Measurements from ENCODE around the gene PI4KB. TPM values are rescaled to one million over a fixed set of nuclear protein-coding genes. Genes with fewer than 3 reads are reported as not detected.
"Not testable (repeated sequence)": the region's sequence is repeated elsewhere in the genome, so short reads cannot be mapped to it uniquely, and the experiment has no call there.

The PI4KB gene
- total RNA-seq, 2 experiments from 2014 or later = 38.0 to 50.6 TPM

DNA sequence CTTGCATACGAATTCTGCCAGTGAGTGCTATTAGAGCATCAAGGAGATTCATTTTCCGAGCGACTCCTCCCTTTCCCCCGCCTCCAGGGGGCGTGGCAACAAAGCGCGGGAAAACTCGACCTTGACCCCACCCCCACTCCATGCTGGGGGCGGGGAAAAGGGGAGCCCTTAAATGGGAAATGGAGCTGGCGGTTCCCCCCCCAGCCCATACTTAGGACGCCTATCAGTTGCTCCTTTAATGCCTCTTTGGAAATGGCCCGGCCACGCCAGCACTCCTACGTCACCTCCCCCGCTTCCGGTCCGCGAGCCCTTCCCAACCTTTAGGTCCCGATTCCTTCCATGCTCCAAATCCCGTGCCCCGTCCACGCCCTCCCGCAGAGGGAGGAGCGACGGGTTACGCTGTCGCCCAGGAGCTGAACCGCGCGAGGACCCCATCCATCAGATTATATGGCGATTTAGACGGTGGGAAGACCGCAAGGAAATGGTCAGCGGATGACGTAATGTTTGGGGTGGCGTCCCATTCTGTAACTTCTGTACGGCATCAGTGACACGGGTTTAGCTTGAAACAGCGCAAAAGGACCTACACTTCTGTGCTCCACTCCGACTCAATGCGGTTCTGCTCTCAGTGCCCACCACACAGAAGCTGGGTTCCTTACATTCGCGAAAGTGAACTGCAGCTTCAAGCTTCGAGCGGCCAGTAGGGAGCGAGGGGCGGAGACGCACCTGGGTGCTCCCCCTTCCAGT, 45.8 kb downstream of the PI4KB start:
- H3K27ac ChIP-seq (ENCODE audit: low read depth, low read length, poor library complexity, severe bottlenecking) = peak overlapping the region; percentile 91
- H3K9me2 ChIP-seq (ENCODE audit: insufficient read depth, low read length) = no peaks in the 10 kb centered on the region
- CTCF ChIA-PET (ENCODE audit: unreplicated experiment) = interaction anchor here (0.6 to 0.7 kb wide), 2 partner anchors 19 to 995 kb away, joined by 3 read pairs; no protein-coding TSS in a partner anchor
- H3K9me3 ChIP-seq (ENCODE audit: low read length) = no peaks in the 10 kb centered on the region
- H3K79me2 ChIP-seq (ENCODE audit: insufficient read depth, low read depth, low read length) = peaks cover 19% of the 10 kb centered on the region; the same call in 1 of the 2 replicates
- POLR2A ChIA-PET = interaction anchor here (0.5 to 1.7 kb wide), 11 partner anchors 26 to 134 kb away, joined by 3 to 7 read pairs (median 3); partner anchors contain the start of genes PSMD4 and VPS72
- peaks cover 35% of the 10 kb centered on the region for H3K4me1 ChIP-seq (ENCODE audit: insufficient read depth, low read length, poor library complexity, severe bottlenecking)
- H3K4me2 ChIP-seq (ENCODE audit: low read length) = peak overlapping the region; percentile 73
- BruUV-seq (replicated peaks) = TSS peak; percentile 92
- H3K4me3 ChIP-seq (ENCODE audit: low read depth, low read length, poor library complexity, severe bottlenecking) = peak overlapping the region; percentile 80
- TF ChIP-seq EZH2phosphoT487 (IDR thresholded peaks at IDR 0.05; ENCODE audit: borderline replicate concordance, low read depth, low read length) = no peak
- TF ChIP-seq, protein P1, sequence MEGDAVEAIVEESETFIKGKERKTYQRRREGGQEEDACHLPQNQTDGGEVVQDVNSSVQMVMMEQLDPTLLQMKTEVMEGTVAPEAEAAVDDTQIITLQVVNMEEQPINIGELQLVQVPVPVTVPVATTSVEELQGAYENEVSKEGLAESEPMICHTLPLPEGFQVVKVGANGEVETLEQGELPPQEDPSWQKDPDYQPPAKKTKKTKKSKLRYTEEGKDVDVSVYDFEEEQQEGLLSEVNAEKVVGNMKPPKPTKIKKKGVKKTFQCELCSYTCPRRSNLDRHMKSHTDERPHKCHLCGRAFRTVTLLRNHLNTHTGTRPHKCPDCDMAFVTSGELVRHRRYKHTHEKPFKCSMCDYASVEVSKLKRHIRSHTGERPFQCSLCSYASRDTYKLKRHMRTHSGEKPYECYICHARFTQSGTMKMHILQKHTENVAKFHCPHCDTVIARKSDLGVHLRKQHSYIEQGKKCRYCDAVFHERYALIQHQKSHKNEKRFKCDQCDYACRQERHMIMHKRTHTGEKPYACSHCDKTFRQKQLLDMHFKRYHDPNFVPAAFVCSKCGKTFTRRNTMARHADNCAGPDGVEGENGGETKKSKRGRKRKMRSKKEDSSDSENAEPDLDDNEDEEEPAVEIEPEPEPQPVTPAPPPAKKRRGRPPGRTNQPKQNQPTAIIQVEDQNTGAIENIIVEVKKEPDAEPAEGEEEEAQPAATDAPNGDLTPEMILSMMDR (conservative IDR thresholded peaks at IDR 0.05; ENCODE audit: low read length) = no peak
- peak overlapping the region; percentile 79 for H2AFZ ChIP-seq (ENCODE audit: low read length)
- peak; percentile 98 for DNase-seq (ENCODE audit: low spot score)
- intact Hi-C loops (cut with micrococcal nuclease; ENCODE audit: unreplicated experiment) = loop anchor here (1.0 to 5.0 kb wide), 3 partner anchors 27 to 118 kb away; partner anchors contain the start of genes PI4KB, PSMB4 and PSMD4
- H4K20me1 ChIP-seq (ENCODE audit: insufficient read depth, low read length) = peaks cover 9% of the 10 kb centered on the region; the same call in 1 of the 2 replicates
- H3K36me3 ChIP-seq (ENCODE audit: insufficient read depth, low read length) = peaks cover 8% of the 10 kb centered on the region

DNA sequence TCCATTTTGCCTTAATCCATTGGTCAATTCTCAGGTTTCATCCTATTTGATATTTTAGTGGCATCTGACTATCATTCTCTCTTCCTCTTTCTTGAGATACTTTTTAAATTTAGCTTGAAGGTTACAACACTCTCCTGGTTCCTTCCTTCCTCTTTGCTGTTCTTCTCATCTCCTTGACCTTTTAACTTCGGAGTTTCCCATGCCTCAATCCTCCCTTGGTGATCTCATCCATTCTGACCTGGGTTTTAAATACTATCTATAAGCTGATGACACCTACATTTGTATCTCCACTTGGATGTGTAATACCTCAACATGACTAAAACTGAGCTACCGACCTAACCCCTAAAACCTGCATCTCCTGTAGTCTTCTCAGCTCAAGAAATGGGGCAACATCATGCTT, 50.0 kb downstream of the PI4KB start:
- no peaks in the 10 kb centered on the region for H3K9me3 ChIP-seq (ENCODE audit: low read length)
- no peaks in the 10 kb centered on the region for H3K9me2 ChIP-seq (ENCODE audit: insufficient read depth, low read length)
- BruUV-seq (replicated peaks) = no TSS peak
- no peaks in the 10 kb centered on the region for H3K79me2 ChIP-seq (ENCODE audit: insufficient read depth, low read depth, low read length)
- CTCF ChIA-PET (ENCODE audit: unreplicated experiment) = interaction anchor here (1.2 kb wide), 1 partner anchor 64 kb away, joined by 4 read pairs; no protein-coding TSS in a partner anchor
- no peak overlapping the region for H3K4me3 ChIP-seq (ENCODE audit: low read depth, low read length, poor library complexity, severe bottlenecking)
- POLR2A ChIA-PET = interaction anchor here (0.6 to 1.5 kb wide), 6 partner anchors 17 to 198 kb away, joined by 3 to 7 read pairs (median 3); partner anchors contain the start of genes PSMD4 and TNFAIP8L2
- H3K4me1 ChIP-seq (ENCODE audit: insufficient read depth, low read length, poor library complexity, severe bottlenecking) = peaks cover 20% of the 10 kb centered on the region
- DNase-seq (ENCODE audit: low spot score) = peak; percentile 39
- peak overlapping the region; percentile 66 for H2AFZ ChIP-seq (ENCODE audit: low read length)
- H3K36me3 ChIP-seq (ENCODE audit: insufficient read depth, low read length) = no peaks in the 10 kb centered on the region
- TF ChIP-seq EZH2phosphoT487 (IDR thresholded peaks at IDR 0.05; ENCODE audit: borderline replicate concordance, low read depth, low read length) = no peak
- TF ChIP-seq, protein P1 (conservative IDR thresholded peaks at IDR 0.05; ENCODE audit: low read length) = no peak
- intact Hi-C loops (cut with micrococcal nuclease; ENCODE audit: unreplicated experiment) = no loop called here
- peak overlapping the region; percentile 27 for H3K27ac ChIP-seq (ENCODE audit: low read depth, low read length, poor library complexity, severe bottlenecking)
- H3K4me2 ChIP-seq (ENCODE audit: low read length) = peak overlapping the region; percentile 45
- H4K20me1 ChIP-seq (ENCODE audit: insufficient read depth, low read length) = no peaks in the 10 kb centered on the region

DNA sequence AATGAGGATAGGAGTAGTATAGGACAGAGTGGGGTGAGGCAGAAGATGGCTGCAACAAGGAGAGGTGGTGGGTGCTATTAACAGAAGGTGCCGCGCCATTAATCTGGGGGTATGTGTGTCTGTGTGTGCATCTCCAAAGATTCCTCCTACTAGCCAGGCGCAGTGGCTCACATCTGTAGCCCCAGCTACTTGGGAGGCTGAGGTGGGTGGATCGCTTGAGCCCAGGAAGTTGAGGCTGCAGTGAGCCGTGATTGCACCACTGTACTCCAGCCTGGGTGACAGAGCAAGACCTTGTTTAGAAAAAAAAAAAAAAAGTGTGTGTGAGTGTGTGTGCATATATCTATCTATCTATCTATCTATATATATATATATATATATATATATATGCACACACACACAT, 51.9 kb downstream of the PI4KB start:
- BruUV-seq (replicated peaks); H2AFZ ChIP-seq (ENCODE audit: low read length); H3K4me2 ChIP-seq (ENCODE audit: low read length); CTCF ChIA-PET (ENCODE audit: unreplicated experiment); H3K27ac ChIP-seq (ENCODE audit: low read depth, low read length, poor library complexity, severe bottlenecking); H3K4me3 ChIP-seq (ENCODE audit: low read depth, low read length, poor library complexity, severe bottlenecking); H3K9me3 ChIP-seq (ENCODE audit: low read length); DNase-seq (ENCODE audit: low spot score); H3K36me3 ChIP-seq (ENCODE audit: insufficient read depth, low read length); H3K79me2 ChIP-seq (ENCODE audit: insufficient read depth, low read depth, low read length); H3K9me2 ChIP-seq (ENCODE audit: insufficient read depth, low read length); H4K20me1 ChIP-seq (ENCODE audit: insufficient read depth, low read length); intact Hi-C loops (cut with micrococcal nuclease; ENCODE audit: unreplicated experiment): not testable (repeated sequence)
- POLR2A ChIA-PET = interaction anchor here (0.5 kb wide), 1 partner anchor 219 kb away, joined by 3 read pairs; no protein-coding TSS in a partner anchor
- peaks cover 13% of the 10 kb centered on the region for H3K4me1 ChIP-seq (ENCODE audit: insufficient read depth, low read length, poor library complexity, severe bottlenecking)
